Measurements from ENCODE around the gene TMPRSS11A. TPM values are rescaled to one million over a fixed set of nuclear protein-coding genes. Genes with fewer than 3 reads are reported as not detected.

The TMPRSS11A gene
- total RNA-seq = not detected
- not detected for polyA plus RNA-seq
- long read RNA-seq, donor 1 = 0 reads
- long read RNA-seq, donor 2 = 0 reads
- long read RNA-seq, donor 3 = 0 reads

GRCh38 chr4:67963356-67963755 is at the start of gene TMPRSS11A:
TSS of gene TMPRSS11A (minus strand) at chr4:67963493. CDS start at chr4:67963393, 100 bp downstream.
- Histone ChIP-seq H3K27me3 (no peaks in the 10 kb centered on the region), H3K27ac (no peak within 1 kb of the TSS), H3K9me3 (peaks cover 0 to 9% (median 0%) of the 10 kb centered on the region in 12 donors), H3K4me3 (no peak within 1 kb of the TSS), H3K4me1 (no peaks in the 10 kb centered on the region), H3K36me3 (no peaks in the 10 kb centered on the region)
- WGBS, 4 donors = 49 to 72% (median 67%) methylated on average over 2 of the region's 2 CpGs
- no peak for TF ChIP-seq CTCF (IDR thresholded peaks at IDR 0.05)
- DNase-seq (no peak), ATAC-seq (no peak)
- intact Hi-C loops (cut with DNase I) = no loop called here

GRCh38 chr4:68011684-68012083 is 48.4 kb upstream of the TMPRSS11A start:
- Histone ChIP-seq H3K4me1 (no peaks in the 10 kb centered on the region), H3K27ac (no peak overlapping the region), H3K36me3 (no peaks in the 10 kb centered on the region), H3K4me3 (no peak overlapping the region), H3K9me3 (peaks cover 0 to 5% (median 0%) of the 10 kb centered on the region in 12 donors), H3K27me3 (no peaks in the 10 kb centered on the region)
- TF ChIP-seq POLR2A (IDR thresholded peaks at IDR 0.05) = no peak
- TF ChIP-seq CTCF (IDR thresholded peaks at IDR 0.05) = no peak
- no peak for DNase-seq
- intact Hi-C loops (cut with DNase I) = no loop called here
- ATAC-seq = no peak

- ATAC-seq (no peak), DNase-seq (no peak)
- H3K36me3 ChIP-seq = no peaks in the 10 kb centered on the region
- no peak overlapping the region for H3K27ac ChIP-seq
- no peak for TF ChIP-seq POLR2A (IDR thresholded peaks at IDR 0.05)
- TF ChIP-seq CTCF (IDR thresholded peaks at IDR 0.05) = no peak
- H3K4me1 ChIP-seq = no peaks in the 10 kb centered on the region
- peaks cover 0 to 18% (median 0%) of the 10 kb centered on the region in 12 donors for H3K9me3 ChIP-seq
- no peak overlapping the region for H3K4me3 ChIP-seq
- H3K27me3 ChIP-seq = no peaks in the 10 kb centered on the region
- intact Hi-C loops (cut with DNase I) = no loop called here
Measured at GRCh38 chr4:68002906-68003305, 39.6 kb upstream of the TMPRSS11A start.

- H3K9me3 ChIP-seq = no peaks in the 10 kb centered on the region
- DNase-seq = no peak
- no peaks in the 10 kb centered on the region for H3K4me1 ChIP-seq
- intact Hi-C loops (cut with DNase I) = no loop called here
- H3K4me3 ChIP-seq = no peak overlapping the region
- ATAC-seq = no peak
- H3K27me3 ChIP-seq = no peaks in the 10 kb centered on the region
- TF ChIP-seq CTCF (IDR thresholded peaks at IDR 0.05) = no peak
- TF ChIP-seq POLR2A (IDR thresholded peaks at IDR 0.05) = no peak
- no peaks in the 10 kb centered on the region for H3K36me3 ChIP-seq
- 68 to 88% (median 81%) methylated on average over 1 of the region's 1 CpG for WGBS, 4 donors
- no peak overlapping the region for H3K27ac ChIP-seq
Measured at GRCh38 chr4:67996127-67996526, 32.8 kb upstream of the TMPRSS11A start.

All from heart left ventricle (tissue), 16 donors.